GM19239 (cell line): ENCODE measurements around the gene FALEC.

Experiments
- DNase-seq: peaks from one replicate; pipeline ENCODE4 v3.0.0; 2011; ENCODE audit warnings: low spot score; ENCODE audit not compliant: insufficient read length
- FAIRE-seq: peaks from 2 replicates; lab custom pipeline; 2011; peaks lifted over from hg19 to GRCh38; lab: Jason Lieb, UNC

Gene FALEC

DNA sequence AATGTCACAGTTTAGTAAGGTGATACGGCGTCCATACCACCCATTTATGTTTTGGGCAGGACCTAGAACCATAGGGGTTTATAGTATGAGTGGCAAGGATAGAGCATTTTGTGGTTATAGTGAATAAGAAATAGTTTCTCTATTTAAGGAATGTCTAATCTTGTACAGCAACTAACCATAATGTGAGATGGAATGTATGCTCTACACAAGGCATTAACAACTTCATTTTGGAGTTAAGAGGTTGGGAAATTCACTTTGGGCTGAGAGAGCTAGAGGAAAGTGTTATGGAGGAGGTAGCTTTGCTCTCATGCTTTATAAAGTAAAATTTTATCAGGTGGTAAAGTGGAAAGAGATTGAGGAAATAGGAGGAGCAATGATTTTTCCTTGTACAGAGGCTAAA is 66.8 kb downstream of the FALEC start:
- FAIRE-seq (no peak), DNase-seq (no peak)
